ENCODE measurements around the gene PLEKHJ1.

Gene PLEKHJ1

DNA sequence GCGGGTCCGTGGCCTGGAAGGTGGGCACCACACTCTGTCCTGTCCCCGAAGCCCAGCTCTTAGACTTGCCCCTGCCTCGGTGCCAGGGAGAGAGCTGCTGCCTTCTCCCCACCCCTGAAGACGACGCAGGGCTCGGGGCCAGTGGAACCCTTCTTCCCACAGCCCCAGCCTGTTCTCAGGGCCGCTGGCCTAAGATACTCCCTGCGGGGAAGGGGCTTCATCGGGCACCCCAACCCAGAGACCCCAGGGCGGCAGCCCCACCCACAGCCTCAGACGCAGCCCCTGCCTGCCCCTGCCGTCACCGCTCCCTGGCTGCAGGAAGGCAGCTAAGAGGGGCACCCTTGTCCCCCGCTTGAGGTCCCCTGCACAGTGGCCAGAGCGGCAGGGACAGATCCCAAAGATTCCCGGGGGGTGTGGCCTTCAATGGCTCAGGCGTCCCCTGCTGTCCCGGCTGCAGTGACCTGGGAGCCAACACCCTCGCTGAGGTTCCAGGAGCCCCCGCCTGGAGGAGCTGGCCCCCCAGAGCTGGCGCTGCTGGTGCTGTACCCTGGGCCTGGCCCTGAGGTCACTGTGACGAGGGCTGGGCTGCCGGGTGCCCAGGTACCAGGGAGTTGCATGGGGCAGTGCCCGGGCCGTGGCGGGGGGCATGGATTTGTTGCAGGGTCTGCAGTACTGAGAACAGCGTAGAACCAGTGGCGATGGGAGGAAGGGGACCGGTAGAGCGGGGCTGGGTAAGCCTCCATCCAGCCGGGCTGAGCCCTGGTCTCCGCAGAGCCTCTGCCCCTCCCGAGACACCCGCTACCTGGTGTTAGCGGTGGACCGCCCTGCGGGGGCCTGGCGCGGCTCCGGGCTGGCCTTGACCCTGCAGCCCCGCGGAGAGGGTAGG, 14.0 kb upstream of the PLEKHJ1 start:
- ChIA-PET POLR2A (interaction anchor here (1.1 to 1.6 kb wide), 2 partner anchors 8 to 11 kb away, joined by 4 read pairs; no protein-coding TSS in a partner anchor), CTCF (no interaction called here)
- TF ChIP-seq NFRKB (IDR thresholded peaks at IDR 0.05) = no peak
- TF ChIP-seq L3MBTL2 (conservative IDR thresholded peaks at IDR 0.05) = no peak
- TF ChIP-seq FOXK2 (IDR thresholded peaks at IDR 0.05) = no peak
- TF ChIP-seq BHLHE40 (IDR thresholded peaks at IDR 0.05; ENCODE audit: borderline replicate concordance) = no peak
- TF ChIP-seq TARDBP (IDR thresholded peaks at IDR 0.05) = no peak
- TF ChIP-seq FOXM1 (IDR thresholded peaks at IDR 0.05; ENCODE audit: borderline replicate concordance) = no peak
- no peak for TF ChIP-seq HDGF (IDR thresholded peaks at IDR 0.05; ENCODE audit: borderline replicate concordance)
- TF ChIP-seq ELF4 (IDR thresholded peaks at IDR 0.05) = no peak
- no peak for DNase-seq (ENCODE audit: extremely low spot score)

DNA sequence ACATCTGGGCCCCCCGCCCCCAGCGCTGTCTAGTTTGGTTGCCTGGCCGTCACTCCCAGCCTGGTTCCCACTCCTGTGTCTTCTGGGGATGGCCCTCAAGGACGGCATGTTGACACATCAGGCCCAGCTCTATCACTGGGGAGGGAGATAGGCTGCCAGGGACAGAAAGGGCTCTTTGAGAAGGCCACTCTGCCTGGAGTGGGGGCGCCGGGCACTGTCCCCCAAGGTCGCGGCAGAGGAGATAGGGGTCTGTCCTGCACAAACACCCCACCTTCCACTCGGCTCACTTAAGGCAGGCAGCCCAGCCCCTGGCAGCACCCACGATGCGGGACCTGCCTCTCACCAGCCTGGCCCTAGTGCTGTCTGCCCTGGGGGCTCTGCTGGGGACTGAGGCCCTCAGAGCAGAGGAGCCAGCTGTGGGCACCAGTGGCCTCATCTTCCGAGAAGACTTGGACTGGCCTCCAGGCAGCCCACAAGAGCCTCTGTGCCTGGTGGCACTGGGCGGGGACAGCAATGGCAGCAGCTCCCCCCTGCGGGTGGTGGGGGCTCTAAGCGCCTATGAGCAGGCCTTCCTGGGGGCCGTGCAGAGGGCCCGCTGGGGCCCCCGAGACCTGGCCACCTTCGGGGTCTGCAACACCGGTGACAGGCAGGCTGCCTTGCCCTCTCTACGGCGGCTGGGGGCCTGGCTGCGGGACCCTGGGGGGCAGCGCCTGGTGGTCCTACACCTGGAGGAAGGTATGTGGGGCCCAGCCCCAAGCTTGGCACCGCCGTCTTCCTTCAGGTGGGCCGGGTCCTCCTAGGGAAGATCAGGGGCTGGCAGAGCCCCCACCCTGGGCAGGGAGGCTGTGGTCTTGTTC, 13.1 kb upstream of the PLEKHJ1 start, which contains the start of gene AMH:
Gene AMH (plus strand): TSS at position 314 of the 857 bp plus-strand sequence. CDS start 10 bp downstream, at position 324.
- ChIA-PET POLR2A (interaction anchor here (1.1 to 1.6 kb wide), 2 partner anchors 9 to 10 kb away, joined by 4 read pairs; no protein-coding TSS in a partner anchor), CTCF (no interaction called here)
- TF ChIP-seq ZNF384 (IDR thresholded peaks at IDR 0.05) (no peak), L3MBTL2 (conservative IDR thresholded peaks at IDR 0.05) (no peak), ARNT (IDR thresholded peaks at IDR 0.05) (no peak), NFRKB (IDR thresholded peaks at IDR 0.05) (no peak)
- DNase-seq (ENCODE audit: extremely low spot score) = no peak

DNA sequence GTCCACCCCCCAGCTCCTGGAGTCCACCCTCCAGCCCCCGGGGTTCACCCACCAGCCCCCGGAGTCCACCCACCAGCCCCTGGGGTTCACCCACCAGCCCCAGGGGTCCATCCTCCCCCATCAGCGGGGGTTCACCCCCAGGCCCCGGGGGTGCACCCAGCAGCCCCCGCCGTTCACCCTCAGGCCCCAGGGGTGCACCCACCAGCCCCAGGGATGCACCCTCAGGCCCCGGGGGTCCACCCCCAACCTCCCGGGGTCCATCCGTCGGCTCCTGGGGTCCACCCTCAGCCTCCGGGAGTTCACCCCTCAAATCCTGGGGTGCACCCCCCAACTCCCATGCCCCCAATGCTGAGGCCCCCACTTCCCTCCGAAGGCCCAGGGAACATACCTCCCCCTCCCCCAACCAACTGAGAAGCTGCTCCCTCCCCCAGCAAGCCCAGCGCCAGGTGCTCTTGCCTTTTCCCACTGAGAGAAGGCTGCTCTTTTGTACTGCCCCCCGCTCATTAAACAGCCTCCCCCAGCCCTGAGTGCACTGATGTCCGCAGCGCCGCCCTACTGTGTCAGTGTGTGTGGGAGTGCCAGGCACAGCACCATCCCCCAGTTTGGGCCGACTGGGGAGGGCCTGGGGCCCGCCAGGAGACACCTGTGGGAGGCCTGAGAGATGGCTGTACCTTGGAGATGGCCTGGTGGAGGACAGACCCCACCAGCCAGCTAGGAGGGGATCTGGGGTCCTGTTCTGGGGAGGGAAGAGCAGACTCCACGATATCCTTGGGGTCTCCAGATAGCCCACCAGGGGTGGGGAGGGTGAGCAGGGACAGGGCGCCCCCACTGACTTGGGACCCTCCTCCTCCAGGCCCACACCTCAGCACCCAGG, 12.2 kb upstream of the PLEKHJ1 start:
- POLR2A ChIA-PET = interaction anchor here (1.1 to 1.6 kb wide), 2 partner anchors 9 to 10 kb away, joined by 4 read pairs; no protein-coding TSS in a partner anchor
- CTCF ChIA-PET = no interaction called here

DNA sequence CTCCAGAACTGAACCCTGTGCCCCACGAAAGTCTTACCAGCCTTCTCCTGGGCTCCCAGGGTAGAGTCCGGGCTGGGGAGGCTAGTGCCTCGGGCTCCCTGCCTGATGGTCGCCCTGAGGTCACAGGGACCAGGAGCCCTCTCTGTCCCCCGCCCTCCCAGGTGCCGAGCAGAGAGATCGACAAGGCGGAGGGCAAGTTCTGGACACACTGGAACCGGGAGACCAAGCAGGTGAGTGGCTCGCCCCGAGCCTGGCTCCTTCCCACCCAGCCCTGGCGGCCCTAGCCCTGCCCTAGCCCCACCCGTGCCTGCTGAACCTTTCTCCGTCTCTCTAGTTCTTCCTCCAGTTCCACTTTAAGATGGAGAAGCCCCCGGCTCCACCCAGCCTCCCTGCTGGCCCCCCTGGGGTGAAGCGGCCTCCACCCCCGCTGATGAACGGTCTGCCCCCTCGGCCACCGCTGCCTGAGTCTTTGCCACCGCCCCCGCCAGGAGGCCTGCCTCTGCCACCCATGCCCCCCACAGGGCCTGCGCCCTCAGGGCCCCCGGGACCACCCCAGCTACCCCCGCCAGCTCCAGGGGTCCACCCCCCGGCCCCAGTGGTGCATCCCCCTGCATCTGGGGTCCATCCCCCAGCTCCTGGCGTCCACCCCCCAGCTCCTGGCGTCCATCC, 11.4 kb upstream of the PLEKHJ1 start:
- no peak for TF ChIP-seq SP1 (IDR thresholded peaks at IDR 0.05)
- TF ChIP-seq FOXA1 (IDR thresholded peaks at IDR 0.05) = no peak
- no peak for TF ChIP-seq FOXM1 (IDR thresholded peaks at IDR 0.05; ENCODE audit: borderline replicate concordance)
- TF ChIP-seq HDGF (IDR thresholded peaks at IDR 0.05; ENCODE audit: borderline replicate concordance) = no peak
- DNase-seq (ENCODE audit: extremely low spot score) = no peak
- POLR2A ChIA-PET = no interaction called here
- CTCF ChIA-PET = no interaction called here

More for the DNA sequence above, 12.2 kb upstream of the PLEKHJ1 start:
- no peak for DNase-seq (ENCODE audit: extremely low spot score)
- no peak for TF ChIP-seq FOXA1 (IDR thresholded peaks at IDR 0.05)
- TF ChIP-seq FOXK2 (IDR thresholded peaks at IDR 0.05) = no peak
- TF ChIP-seq FOXM1 (IDR thresholded peaks at IDR 0.05; ENCODE audit: borderline replicate concordance) = no peak
- no peak for TF ChIP-seq ELF4 (IDR thresholded peaks at IDR 0.05)
- no peak for TF ChIP-seq CTBP1 (IDR thresholded peaks at IDR 0.05; ENCODE audit: borderline replicate concordance)
- TF ChIP-seq ZNF384 (IDR thresholded peaks at IDR 0.05) = no peak

DNA sequence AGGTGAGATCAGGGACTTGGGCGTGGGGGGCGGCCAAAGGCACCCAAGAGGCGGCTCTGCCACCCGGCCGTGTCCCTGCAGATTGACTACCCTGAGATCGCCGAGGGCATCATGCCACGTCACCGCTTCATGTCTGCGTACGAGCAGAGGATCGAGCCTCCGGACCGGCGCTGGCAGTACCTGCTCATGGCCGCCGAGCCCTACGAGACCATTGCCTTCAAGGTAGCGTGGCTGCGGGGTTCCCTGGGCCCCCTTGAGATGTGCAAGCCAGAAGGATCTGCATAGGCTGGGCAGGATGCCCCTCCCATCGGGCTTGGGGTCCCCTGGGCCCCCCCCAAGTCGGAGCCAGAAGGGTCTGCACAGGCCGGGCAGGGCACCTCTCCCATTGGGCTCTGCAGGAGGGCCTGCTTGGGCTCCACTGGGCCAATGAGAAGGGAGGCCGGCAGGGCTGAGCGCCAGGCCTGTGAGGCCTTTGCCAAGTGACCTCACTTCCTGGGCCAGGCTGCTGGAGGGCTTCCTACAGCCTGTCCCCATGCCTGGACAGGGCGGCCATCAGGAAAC, 10.8 kb upstream of the PLEKHJ1 start:
- ChIA-PET POLR2A (no interaction called here), CTCF (interaction anchor here (0.6 kb wide), 1 partner anchor 771 kb away, joined by 3 read pairs; no protein-coding TSS in a partner anchor)
- TF ChIP-seq ZNF384 (IDR thresholded peaks at IDR 0.05) (no peak), FOXA1 (IDR thresholded peaks at IDR 0.05) (no peak), TARDBP (IDR thresholded peaks at IDR 0.05) (no peak), ARNT (IDR thresholded peaks at IDR 0.05) (no peak), LEF1 (IDR thresholded peaks at IDR 0.05; ENCODE audit: borderline replicate concordance) (no peak), NFRKB (IDR thresholded peaks at IDR 0.05) (no peak), ELF4 (IDR thresholded peaks at IDR 0.05) (no peak), L3MBTL2 (conservative IDR thresholded peaks at IDR 0.05) (no peak), FOXM1 (IDR thresholded peaks at IDR 0.05; ENCODE audit: borderline replicate concordance) (no peak), HDGF (IDR thresholded peaks at IDR 0.05; ENCODE audit: borderline replicate concordance) (no peak), SP1 (IDR thresholded peaks at IDR 0.05) (no peak), BHLHE40 (IDR thresholded peaks at IDR 0.05; ENCODE audit: borderline replicate concordance) (no peak), FOXK2 (IDR thresholded peaks at IDR 0.05) (no peak)
- no peak for DNase-seq (ENCODE audit: extremely low spot score)

DNA sequence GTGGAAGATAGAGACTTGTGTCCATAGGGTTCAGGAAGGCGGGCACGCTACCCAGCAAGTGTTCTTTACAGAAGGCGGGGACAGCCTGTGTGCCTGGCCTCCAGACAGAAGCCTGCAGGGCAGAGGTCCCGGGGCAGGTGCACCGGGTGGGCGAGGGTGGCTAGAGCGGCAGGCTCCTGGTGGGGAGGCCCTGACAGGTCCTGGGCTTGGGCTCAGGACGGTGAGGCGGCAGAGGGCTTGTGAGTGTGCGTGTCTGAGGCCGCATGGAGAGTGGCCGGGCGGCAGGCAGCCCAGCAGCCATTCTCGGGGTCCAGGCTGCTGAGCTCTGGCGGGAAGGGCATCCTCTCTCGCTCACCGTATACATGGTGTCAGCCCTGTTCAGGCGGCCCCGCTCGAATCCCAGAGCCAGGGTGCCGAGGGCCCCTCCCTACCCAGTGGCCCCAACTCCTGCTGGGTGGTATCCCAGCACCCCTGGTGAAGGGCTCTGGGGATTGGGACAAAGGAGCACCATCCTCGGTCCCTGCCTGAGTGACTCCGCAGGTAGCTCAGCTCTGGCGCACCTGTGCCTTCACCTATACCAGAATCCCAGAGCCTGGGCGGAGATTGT, 10.0 kb upstream of the PLEKHJ1 start:
- ChIA-PET CTCF (interaction anchor here (0.6 kb wide), 1 partner anchor 770 kb away, joined by 3 read pairs; no protein-coding TSS in a partner anchor), POLR2A (interaction anchor here (1.2 kb wide), 1 partner anchor 8 kb away, joined by 3 read pairs; no protein-coding TSS in a partner anchor)
- TF ChIP-seq FOXA1 (IDR thresholded peaks at IDR 0.05) (no peak), CTBP1 (IDR thresholded peaks at IDR 0.05; ENCODE audit: borderline replicate concordance) (no peak), LEF1 (IDR thresholded peaks at IDR 0.05; ENCODE audit: borderline replicate concordance) (no peak), ARNT (IDR thresholded peaks at IDR 0.05) (no peak), NFRKB (IDR thresholded peaks at IDR 0.05) (no peak)
- DNase-seq (ENCODE audit: extremely low spot score) = no peak
